Cardiac septum (tissue), 1 donor: ENCODE measurements around the gene C5orf58. TPM values are rescaled to one million over a fixed set of nuclear protein-coding genes. Genes with fewer than 3 reads are reported as not detected.

Experiments
- DNase-seq: peaks from one replicate; pipeline ENCODE4 v3.0.0-alpha.2; 2020; ENCODE audit warnings: low spot score
- intact Hi-C: fragments of 100-400 bp; cut with DNase I; formaldehyde crosslinking; loops from one replicate; pipeline ENCODE4 v1.14.0; 2022
- total RNA-seq: library from RNA; stranded (reverse); fragmentation: NEBNext Ultra II Directional; extraction: Animal tissue kit (Norgen Biotek cat#: 25700); gene quantifications from one replicate; pipeline ENCODE4 v1.2.1, GENCODE V29; 2021
- donor health status: DM: no; HTN: no; CAD: no.

The C5orf58 gene
- total RNA-seq, 1 donor from 2014 or later = not detected

DNA sequence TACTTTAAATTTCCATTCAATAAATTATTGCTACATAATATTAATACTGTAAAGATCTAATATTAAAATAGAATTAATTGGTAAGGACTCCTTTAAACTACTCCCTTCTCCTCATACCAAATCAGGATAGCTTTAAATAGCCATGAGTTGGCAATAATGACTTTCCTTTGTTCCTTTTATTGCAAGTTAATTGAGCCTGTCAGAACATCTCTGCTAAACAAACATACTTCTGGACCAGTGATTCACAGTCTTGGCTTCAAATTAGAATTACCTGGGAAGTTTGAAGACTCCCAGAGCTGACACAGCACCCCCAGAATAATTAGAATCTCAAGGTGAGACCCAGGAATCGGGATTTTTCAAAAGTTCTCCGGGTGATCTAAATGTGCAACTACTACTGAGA, 18.7 kb downstream of the C5orf58 start:
- intact Hi-C loops = no loop called here
- no peak for DNase-seq

DNA sequence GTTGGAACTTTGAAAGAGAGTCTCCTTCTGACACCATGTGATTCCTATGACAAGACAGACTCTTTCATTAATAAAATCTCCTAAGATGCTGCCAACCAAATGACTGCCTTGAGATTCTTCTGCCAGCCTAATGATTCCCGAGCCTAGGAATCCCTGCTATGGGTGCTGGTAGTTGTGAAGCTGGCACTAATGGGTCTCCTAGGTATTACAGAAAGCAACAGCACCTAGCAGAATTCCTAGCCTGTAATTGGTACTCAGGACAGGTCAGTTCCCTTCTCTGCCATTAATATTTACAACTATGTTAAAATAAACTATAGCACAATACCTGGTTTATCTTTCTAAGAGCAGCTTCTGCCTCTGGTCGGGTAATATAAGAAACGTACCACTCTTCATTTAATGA, 19.3 kb downstream of the C5orf58 start:
- DNase-seq = no peak
- intact Hi-C loops = no loop called here

DNA sequence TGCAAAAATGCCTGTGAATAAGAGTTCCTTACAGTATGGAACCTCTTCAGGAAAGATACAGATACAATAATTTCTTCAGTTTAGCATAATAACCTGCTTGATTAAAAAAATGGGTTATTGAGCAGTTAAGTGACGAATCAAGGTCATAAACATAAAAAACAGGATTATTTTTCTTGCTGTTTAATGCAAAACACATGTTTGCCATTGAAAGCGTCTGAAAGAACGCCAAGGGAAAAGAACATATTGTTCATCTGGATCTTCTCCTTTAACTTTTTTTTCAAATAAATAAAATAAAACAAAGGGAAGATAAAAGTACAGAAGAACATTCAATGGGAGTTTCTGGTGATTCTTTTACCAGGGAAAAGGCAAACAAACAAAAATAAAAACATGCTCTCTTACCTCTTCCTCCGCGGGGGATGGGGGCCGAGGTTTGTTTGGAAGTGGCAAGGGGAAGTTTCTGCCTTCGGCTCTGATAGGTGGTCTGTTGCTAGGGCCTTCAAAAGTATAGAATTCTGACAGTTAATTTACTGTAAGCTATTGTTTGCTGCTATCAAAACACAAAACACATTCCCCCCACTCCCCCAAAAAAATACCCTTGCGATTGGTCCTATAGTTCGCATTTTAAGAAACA, 20.1 kb downstream of the C5orf58 start:
- no peak for DNase-seq
- intact Hi-C loops = no loop called here

DNA sequence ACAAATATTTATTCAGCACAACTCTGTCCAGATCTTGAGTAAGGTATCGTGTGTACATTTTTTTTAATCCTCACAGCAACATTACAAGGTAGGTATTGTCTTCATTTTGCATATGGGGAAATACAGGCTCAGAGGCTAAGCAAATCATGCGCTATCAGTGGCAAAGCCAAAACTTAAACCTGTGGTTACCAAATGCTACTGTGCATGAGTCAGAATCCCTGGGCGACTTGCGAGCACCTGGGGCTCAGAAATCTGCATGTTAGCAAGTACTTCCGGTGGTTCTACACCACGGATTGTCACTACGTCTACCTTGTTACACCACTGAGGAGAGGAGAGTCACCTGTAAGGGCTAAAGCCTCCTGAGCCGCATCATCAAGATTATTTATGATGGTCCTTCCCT, 21.3 kb downstream of the C5orf58 start:
- no peak for DNase-seq
- intact Hi-C loops = no loop called here

DNA sequence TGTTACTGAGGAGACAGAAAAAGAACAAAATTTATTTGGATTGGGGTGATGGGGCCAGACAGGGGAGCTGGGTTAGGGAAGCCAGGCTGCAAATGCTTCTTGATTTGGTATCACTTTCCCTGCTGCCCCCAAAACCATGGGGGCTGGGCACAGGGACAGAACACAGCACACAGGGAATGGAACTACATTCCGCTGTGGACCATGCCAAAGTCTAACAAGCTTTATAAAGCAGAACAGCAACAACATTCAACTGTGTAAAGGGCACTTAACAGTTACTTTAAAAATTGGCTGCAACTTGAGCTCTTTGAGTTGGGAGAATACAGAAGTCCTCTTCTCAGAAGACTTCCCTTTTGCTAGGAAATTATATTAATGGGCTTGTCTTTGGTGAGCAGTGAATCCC, 23.8 kb downstream of the C5orf58 start:
- DNase-seq = no peak
- intact Hi-C loops = no loop called here

DNA sequence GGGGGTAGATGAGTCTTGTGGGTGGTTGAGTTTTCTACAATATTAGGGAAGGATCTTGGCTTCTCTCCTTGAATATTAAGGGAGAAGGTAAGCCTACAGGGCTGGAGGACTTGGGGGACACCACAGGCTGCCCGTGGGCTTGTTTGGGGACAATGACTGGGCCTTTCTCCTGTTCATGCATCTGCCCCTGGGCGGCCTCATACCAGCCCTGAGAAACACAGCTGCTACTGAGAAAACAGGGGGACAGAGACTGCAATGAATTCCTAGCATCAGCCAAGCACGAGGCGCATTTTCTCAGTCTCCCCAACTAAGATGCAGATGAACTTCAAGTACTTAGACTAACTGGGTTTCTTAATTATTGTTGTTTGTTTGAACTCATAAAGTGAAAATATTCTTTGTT, 24.6 kb downstream of the C5orf58 start:
- intact Hi-C loops = no loop called here
- DNase-seq = no peak

DNA sequence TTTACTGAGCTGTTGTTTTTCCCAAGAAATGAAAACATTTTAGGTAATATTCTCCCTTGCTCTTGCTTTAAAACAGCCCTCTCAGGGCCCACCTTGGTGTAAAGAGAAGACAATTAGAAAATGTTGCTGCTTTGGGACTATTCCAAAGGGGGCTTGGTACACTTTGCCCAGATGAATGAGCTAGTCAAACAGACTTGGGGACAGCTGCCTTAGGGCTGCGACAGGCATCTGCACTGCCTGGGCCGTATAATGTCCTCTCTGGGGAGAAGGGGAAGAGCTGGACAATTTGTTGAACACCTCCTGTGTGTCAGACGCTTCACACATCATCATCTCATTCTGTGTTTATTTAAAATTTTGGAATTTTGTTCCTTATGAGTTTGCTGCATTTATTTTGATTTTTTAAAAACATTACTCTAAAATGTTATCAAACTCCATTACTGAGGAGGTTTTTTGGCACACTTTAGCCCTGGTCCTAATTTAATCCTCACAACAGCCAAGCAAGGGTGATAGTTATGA, 28.8 kb downstream of the C5orf58 start:
- DNase-seq = no peak
- intact Hi-C loops = no loop called here

DNA sequence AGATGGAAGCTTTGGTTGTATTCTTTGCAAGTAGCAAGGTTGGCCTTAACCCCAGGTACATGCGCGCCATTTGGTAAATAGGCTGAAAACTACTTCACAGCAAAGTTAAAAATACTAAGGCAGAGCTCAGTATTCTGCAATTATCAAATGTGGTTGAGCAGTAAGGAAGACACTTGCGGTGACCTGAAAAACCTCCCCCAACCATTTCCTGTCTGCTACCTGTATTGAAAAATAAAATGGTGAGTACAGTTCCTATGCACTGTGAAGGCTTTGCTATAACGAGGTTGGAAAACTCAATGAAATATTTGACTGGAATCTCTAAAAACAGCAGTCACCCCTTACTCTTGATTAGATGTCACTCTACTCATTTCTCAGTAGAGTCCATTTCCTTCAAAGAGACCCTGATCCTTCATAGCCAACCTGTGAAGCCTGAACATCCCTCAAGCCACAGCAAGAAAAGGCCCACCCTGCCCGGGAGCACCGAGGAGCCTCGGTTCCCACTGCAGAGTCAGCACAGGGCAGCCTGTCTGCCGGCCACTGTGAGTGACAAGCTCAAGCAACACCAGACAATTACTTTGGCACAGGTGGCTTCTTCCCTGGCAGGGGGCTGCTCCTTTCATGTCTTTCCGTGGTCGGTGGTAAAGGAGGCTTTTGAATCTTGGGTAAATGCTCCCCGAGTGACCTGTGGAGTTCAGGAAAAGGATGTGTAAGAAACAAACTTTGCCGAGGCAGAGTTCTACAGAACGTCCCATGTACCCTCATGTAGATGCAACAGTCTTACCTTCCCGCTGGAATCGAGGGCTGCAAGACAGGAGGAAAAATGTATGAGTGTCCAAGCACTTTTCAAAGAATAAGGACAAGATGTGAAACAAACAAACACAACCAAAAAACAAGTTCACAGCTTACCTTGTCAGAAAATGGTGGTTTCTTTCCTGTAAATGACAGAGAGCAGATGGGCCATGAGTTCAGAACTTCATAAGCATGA, 29.6 kb downstream of the C5orf58 start:
- no peak for DNase-seq
- intact Hi-C loops = no loop called here

DNA sequence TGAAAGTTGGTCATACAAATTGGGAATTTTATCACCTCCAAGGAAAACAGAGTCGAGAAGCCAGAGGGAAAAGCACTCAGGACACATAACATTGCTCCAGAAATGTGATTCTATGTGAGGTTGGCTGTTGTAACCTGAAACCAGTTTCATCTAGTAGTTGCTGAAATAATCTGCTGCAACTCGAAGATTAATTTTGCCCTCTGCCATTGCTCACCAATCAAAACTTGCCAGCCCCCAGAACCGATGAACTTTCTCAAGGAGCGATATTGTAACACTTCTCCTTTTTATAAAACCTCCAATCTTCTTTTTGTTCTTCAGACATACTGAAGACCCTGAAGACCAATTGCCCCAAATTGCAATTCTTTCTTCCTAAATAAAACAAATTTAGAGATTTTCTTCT, 31.1 kb downstream of the C5orf58 start:
- intact Hi-C loops = no loop called here
- DNase-seq = no peak

DNA sequence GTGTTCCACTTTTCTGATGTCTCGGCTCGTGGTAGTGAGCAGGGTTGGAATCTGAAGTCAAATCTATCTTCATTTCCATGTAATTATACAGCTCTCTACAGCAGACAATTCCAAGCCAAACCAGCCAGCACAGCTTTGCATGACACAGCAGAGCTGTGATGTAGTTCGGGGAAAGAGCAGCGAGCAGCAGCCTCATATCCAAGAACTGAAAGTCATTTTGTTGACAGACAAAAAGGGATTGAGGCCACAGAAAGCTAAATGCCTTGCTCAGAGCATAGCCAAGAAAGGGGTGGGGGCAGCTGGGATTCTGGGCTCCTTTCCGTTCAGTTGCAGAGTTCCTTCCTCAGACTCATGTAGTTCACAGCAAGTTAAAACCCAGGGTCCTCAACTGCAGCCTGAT, 32.7 kb downstream of the C5orf58 start:
- intact Hi-C loops = loop anchor here (5.0 kb wide), 2 partner anchors 72 to 367 kb away; no protein-coding TSS in a partner anchor
- no peak for DNase-seq

DNA sequence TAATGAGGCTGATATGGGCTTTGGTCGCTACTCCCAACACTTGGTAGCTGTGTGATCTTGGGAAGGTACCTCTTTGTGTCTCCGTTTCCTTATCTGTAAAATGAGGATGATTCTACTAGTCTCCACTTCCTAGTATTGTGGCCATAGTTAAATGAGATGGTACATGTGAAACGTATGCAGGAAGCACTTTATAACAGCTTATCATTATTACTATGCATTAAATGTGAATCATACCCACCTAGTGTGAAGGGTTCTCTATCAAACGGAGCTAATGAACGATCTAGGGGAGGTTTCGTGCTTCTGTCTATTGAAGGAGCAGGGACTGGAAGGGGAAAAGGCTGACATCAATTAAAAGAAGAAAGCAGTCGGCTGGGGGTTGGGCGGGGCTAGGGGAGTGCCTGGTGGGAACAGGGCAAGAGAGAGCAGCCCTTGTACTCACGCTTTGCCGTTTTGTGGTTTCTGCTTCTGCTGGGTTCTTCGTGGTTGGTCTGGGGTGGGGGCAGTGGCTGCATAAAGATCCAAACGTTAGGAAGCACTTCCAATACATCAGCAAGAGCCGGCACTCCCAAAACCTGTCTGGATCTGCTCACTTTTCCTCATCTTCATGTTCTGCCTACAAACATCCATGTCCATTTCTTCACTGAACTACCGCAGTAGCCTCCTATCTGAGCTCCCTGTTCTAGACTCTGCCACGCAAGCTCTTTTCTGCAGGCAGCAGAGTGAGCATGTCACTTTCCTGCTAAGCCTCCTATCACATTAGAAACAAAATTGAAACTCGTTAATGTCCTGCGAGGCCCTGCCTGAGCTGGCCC, 34.0 kb downstream of the C5orf58 start:
- DNase-seq = no peak
- intact Hi-C loops = loop anchor here (5.0 kb wide), 2 partner anchors 71 to 366 kb away; no protein-coding TSS in a partner anchor

DNA sequence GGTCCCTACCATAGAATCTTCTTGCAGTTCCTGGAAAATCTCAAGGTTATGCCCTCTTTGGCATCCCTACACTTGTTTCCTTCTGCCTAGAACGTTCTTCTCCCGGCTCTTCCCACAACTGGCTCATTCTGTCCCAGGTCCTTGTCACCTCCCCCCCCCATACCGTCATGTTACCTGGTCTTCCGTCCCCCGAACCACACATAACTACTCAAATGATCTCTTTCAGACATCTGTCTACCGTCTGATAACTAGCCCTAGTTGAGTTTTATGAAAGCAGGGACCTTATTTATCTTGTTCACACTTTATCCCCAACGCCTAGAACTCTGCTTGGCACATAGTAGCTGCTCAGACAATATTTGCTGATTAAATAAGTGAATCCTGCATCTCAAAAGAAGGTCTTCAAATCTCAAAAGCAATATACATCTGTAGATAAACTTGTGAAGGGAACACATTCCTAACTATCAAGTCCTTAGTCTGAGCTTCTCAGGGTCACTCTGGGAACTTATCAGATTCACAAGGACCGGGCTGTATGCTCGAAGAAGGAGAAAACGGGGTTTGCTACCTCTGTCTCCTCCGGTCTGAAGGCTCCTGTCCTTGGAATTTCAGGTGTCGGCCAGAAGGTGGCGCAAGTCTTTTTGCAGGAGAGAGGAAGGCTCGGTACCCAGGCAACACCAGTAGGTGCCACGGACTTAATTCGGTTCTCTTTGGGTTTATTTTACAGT, 34.8 kb downstream of the C5orf58 start:
- intact Hi-C loops = loop anchor here (2.0 to 5.0 kb wide), 3 partner anchors 70 to 365 kb away; no protein-coding TSS in a partner anchor

DNA sequence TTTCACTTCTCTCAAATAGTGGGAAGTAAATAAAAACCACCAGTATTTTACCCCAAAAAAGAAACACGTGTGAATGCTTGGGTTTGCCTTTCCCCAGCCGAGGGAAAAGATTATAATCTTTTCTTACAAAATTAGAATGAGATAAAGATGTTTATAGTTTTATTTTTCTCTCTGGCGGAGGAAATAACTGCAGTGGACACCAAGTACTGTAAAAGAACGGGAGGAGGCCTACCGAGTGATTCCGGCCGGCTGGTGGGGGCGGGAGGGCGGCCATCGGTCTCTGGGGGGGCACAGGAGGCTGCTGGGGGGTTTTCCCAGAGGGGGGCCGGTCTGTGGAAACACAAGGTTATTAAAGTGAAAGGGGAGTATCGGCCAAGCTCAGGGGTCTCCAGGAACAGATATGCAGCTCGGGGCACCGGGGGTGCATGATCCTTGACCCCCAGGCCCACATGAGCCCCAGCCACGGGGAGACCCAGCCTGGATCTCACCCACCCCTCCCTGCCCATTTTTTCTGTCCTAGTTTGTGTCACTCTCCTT, 35.4 kb downstream of the C5orf58 start:
- intact Hi-C loops = loop anchor here (2.0 to 5.0 kb wide), 3 partner anchors 69 to 364 kb away; no protein-coding TSS in a partner anchor
- DNase-seq = no peak

More for the DNA sequence above, 34.8 kb downstream of the C5orf58 start:
- no peak for DNase-seq

DNA sequence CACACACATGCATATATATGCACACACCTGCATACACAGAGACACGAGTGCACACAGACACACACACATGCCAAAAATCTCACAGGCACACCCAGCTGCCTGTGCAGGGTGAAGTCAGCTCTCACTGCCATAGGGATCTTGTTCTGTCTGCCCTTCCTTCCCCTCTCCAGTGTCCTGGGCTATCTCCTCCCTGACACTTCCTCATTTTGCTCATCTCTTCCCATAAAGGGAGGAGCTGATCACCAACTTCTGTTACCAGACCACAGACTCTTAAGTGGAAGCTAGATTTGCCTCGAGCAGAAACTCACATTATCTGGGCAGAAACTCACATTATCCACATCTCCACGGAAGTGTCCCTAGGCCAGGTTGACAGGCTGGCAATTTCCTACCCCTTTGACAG, 36.1 kb downstream of the C5orf58 start:
- DNase-seq = no peak
- intact Hi-C loops = loop anchor here (2.0 to 5.0 kb wide), 3 partner anchors 68 to 363 kb away; no protein-coding TSS in a partner anchor

DNA sequence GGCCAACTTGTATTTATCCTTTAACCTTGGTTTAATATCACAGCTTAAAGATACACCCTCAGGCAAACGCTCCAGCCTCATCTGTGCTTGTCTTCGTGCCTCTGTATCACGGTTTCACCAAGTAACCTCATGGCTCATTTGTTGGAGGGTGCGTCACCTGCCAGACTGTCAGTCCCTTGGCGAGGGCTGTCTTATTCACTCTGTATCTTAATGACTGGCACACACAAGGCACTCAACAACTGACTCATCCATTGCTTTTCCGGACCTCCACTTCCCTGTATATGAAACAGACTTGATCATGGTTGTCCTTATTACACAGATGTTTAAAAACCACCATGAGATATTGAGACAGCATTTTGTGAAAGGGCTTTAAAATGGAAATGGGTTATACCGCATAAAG, 36.8 kb downstream of the C5orf58 start:
- intact Hi-C loops = loop anchor here (2.0 to 5.0 kb wide), 3 partner anchors 68 to 363 kb away; no protein-coding TSS in a partner anchor
- no peak for DNase-seq

DNA sequence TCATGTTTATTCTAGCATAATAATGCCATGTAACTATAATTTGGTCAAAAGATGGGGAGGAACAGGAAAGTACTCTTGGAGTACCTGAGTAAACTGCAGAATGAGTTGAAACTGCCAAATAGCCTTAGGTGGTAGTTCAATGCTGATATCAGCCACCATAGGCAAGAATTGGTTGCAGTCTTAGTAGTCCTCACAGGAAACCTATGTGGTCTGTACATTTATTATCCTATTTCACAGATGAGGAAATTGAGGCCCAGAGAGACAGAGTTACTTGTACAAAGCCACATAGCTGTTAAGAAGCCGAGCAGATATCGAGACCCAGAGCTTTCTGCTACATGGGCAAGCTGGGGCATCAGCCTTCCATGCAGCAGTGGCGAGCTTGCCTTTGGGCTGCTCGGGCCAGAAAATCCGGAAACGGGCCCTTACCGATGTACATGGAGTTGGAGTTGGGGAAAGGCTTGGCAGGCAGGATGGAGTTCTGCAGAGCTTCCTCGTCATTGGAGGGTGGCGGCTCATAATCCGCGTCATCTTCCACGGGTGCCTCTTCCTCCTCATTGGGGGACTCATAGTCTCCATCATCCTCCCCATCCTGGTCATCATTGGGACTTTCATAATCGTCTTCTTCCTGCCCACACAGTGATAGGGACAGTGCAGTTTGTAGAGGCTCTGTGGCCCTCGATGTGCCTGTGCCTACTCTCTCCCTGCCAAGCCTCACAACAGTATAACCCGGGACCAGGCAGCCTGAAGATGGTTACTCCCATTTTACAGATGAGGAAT, 37.7 kb downstream of the C5orf58 start:
- no peak for DNase-seq
- intact Hi-C loops = no loop called here

DNA sequence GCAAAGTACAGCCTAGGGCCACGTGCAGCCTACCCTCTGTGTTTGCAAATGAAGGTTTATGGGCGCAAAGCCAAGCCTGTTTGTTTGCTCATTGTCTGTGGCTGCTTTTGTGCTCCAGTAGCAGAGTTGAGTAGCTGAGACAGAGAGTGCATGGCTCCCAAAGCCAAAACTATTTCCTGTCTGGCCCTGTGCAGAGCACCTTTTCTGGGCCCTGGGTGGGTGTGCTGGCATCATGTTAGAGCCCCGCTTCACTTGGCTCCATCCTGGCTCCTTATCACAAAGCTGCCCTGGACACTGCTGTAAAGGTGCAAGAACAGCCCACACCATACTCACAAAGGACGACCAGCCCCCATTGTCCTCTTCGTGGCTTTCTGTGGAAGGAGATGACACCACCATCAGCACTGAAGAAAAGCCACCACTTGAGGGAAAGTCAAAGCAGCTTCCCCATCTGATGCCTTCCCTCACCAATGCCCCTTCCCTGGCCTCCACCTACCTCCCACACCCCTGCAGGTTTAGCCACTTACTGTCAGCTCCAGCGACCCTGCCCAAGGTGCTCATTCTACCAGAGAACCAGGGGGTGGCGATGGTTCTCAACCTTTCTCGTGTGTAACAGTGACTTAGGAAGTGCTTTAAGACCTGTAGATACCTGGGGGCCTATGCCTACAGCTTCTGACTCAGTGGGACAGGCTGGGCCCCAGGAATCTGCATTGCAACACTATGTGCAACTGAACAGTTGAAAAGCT, 41.4 kb downstream of the C5orf58 start:
- no peak for DNase-seq
- intact Hi-C loops = no loop called here
